ENCODE data around the gene ZHX3. TPM values are rescaled to one million over a fixed set of nuclear protein-coding genes. Genes with fewer than 3 reads are reported as not detected.

ZHX3 gene
- total and polyA plus RNA-seq, 9 of the 15 experiments (the other 6 are each of a cell fraction or from before 2014, with no cell fraction given), result 0.80 to 14.6 (median 4.9) TPM

DNA sequence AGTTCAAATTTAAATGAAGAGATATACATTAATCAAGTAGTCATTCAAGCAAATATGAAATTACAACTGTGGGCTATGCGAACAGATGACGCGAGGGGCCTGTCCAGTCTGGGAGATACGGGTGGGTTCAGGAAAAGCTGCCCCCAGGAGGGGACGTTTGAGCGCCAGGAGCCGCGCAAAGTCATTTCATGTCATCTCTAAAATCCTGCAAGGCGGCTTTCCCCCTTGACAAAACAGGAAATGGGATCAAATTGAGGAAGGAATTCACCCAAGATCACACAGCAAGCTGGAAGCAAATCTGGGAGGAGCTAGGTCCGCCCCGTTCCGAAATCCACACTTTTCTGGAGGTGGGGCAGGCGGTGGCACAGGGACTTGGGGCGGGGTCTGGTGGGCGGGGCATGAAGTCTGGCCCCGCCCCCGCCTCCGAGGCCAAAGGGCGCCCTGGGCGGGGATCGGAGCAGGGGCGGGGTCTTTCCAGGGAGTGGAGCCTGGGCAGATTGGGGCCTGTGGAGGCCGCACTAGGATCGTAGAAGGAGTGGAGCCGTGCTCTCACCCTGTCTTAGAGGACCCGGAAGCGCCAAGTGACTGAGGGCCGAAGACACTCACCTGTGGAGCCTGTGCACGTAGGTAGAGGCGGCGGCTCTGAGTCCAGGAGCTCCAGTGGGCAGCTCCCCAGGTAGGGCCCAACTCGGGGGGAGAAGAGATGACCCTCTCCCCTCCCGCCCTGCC is 23.0 kb upstream of the ZHX3 start, which contains the start of gene LPIN3 (continued):
- no peak for TF ChIP-seq ETS2 (tag; IDR thresholded peaks at IDR 0.05; ENCODE audit: borderline replicate concordance, poor library complexity, severe bottlenecking)
- no peak for TF ChIP-seq DPF2 (IDR thresholded peaks at IDR 0.05)
- TF ChIP-seq ASH1L (IDR thresholded peaks at IDR 0.05; ENCODE audit: borderline replicate concordance, low read depth, partially characterized antibody), result peak; percentile 30
- TF ChIP-seq PURB (CRISPR knock-in tag; IDR thresholded peaks at IDR 0.05; ENCODE audit: low read depth), result no peak
- TF ChIP-seq CREM (IDR thresholded peaks at IDR 0.05; ENCODE audit: low read depth), result no peak
- TF ChIP-seq, protein P1, sequence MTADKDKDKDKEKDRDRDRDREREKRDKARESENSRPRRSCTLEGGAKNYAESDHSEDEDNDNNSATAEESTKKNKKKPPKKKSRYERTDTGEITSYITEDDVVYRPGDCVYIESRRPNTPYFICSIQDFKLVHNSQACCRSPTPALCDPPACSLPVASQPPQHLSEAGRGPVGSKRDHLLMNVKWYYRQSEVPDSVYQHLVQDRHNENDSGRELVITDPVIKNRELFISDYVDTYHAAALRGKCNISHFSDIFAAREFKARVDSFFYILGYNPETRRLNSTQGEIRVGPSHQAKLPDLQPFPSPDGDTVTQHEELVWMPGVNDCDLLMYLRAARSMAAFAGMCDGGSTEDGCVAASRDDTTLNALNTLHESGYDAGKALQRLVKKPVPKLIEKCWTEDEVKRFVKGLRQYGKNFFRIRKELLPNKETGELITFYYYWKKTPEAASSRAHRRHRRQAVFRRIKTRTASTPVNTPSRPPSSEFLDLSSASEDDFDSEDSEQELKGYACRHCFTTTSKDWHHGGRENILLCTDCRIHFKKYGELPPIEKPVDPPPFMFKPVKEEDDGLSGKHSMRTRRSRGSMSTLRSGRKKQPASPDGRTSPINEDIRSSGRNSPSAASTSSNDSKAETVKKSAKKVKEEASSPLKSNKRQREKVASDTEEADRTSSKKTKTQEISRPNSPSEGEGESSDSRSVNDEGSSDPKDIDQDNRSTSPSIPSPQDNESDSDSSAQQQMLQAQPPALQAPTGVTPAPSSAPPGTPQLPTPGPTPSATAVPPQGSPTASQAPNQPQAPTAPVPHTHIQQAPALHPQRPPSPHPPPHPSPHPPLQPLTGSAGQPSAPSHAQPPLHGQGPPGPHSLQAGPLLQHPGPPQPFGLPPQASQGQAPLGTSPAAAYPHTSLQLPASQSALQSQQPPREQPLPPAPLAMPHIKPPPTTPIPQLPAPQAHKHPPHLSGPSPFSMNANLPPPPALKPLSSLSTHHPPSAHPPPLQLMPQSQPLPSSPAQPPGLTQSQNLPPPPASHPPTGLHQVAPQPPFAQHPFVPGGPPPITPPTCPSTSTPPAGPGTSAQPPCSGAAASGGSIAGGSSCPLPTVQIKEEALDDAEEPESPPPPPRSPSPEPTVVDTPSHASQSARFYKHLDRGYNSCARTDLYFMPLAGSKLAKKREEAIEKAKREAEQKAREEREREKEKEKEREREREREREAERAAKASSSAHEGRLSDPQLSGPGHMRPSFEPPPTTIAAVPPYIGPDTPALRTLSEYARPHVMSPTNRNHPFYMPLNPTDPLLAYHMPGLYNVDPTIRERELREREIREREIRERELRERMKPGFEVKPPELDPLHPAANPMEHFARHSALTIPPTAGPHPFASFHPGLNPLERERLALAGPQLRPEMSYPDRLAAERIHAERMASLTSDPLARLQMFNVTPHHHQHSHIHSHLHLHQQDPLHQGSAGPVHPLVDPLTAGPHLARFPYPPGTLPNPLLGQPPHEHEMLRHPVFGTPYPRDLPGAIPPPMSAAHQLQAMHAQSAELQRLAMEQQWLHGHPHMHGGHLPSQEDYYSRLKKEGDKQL (CRISPR knock-in tag; IDR thresholded peaks at IDR 0.05; ENCODE audit: borderline replicate concordance), result no peak
- TF ChIP-seq CHD2 (IDR thresholded peaks at IDR 0.05; ENCODE audit: low read depth, low read length), result no peak
- no peak for TF ChIP-seq FOXJ2 (tag; IDR thresholded peaks at IDR 0.05)
- TF ChIP-seq BRD4 (IDR thresholded peaks at IDR 0.05), result no peak
- no peak for TF ChIP-seq MAFG (tag; conservative IDR thresholded peaks at IDR 0.05)
- TF ChIP-seq ZNF23 (CRISPR knock-in tag; IDR thresholded peaks at IDR 0.05), result no peak
- no peak for TF ChIP-seq CBFB (CRISPR knock-in tag; IDR thresholded peaks at IDR 0.05)
- TF ChIP-seq TEAD4 (IDR thresholded peaks at IDR 0.05; ENCODE audit: low read length), result no peak
- no peak for TF ChIP-seq TEAD4 (CRISPR knock-in tag; IDR thresholded peaks at IDR 0.05; ENCODE audit: borderline replicate concordance)
- no peak for TF ChIP-seq ZNF444 (CRISPR knock-in tag; IDR thresholded peaks at IDR 0.05)
- TF ChIP-seq FOXK1 (CRISPR knock-in tag; IDR thresholded peaks at IDR 0.05; ENCODE audit: borderline replicate concordance), result no peak
- TF ChIP-seq COPS2 (conservative IDR thresholded peaks at IDR 0.05), result no peak
- TF ChIP-seq, protein P2, sequence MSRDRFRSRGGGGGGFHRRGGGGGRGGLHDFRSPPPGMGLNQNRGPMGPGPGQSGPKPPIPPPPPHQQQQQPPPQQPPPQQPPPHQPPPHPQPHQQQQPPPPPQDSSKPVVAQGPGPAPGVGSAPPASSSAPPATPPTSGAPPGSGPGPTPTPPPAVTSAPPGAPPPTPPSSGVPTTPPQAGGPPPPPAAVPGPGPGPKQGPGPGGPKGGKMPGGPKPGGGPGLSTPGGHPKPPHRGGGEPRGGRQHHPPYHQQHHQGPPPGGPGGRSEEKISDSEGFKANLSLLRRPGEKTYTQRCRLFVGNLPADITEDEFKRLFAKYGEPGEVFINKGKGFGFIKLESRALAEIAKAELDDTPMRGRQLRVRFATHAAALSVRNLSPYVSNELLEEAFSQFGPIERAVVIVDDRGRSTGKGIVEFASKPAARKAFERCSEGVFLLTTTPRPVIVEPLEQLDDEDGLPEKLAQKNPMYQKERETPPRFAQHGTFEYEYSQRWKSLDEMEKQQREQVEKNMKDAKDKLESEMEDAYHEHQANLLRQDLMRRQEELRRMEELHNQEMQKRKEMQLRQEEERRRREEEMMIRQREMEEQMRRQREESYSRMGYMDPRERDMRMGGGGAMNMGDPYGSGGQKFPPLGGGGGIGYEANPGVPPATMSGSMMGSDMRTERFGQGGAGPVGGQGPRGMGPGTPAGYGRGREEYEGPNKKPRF (IDR thresholded peaks at IDR 0.05; ENCODE audit: low read depth, low read length), result no peak
- no peak for TF ChIP-seq RFX5 (IDR thresholded peaks at IDR 0.05; ENCODE audit: low read depth, low read length)
- peak; percentile 56; the same call in 1 of the 2 replicates for TF ChIP-seq CTBP1 (IDR thresholded peaks at IDR 0.05; ENCODE audit: borderline replicate concordance)
